Lower leg skin (tissue), 4 donors: ENCODE measurements around the gene VSTM4. TPM values are rescaled to one million over a fixed set of nuclear protein-coding genes. Genes with fewer than 3 reads are reported as not detected.
A peak's percentile ranks its signal among the peaks of the same experiment; 100 is the strongest.

Experiments
- DNase-seq, 2 donors: peaks; one replicate each; pipeline ENCODE4 v3.0.0-alpha.2; 2019; ENCODE audit warnings: low spot score in 2 of 2
- H3K4me3 ChIP-seq: fragments of 200-600 bp; sonication (generic); 2 replicates; pipeline ENCODE4 v1.5.1; 2017; ENCODE audit warnings: mild to moderate bottlenecking, low read depth; ENCODE audit not compliant: poor library complexity, severe bottlenecking
- POLR2A ChIP-seq, 2 donors: fragments of 450-650 bp; IDR thresholded peaks; one replicate each; pipeline ENCODE4 v1.6.1; 2016 to 2017; ENCODE audit warnings: antibody characterized with exemption in 2 of 2, mild to moderate bottlenecking in 1 of 2, moderate library complexity in 1 of 2
- WGBS, 2 donors: methylation state at CpG; one replicate each; pipeline ENCODE4 v1.1.5; 2018; 5-methylcytosine and 5-hydroxymethylcytosine counted together
- intact Hi-C: fragments of 100-400 bp; cut with DNase I; formaldehyde crosslinking; loops from one replicate; pipeline ENCODE4 v1.15.0; 2023; ENCODE audit warnings: low total_unique reads
- total RNA-seq, 4 donors: library from RNA; depleted of rRNA; stranded (reverse); fragments of >200 nt; gene quantifications; one replicate each; pipeline ENCODE4 v1.1.0, GENCODE V29; 2016
- TF ChIP-seq, protein P1 (sequence below), 3 donors: fragments of 450-650 bp; IDR thresholded peaks; one replicate each; pipeline ENCODE4 v1.5.1; 2016; ENCODE audit warnings: antibody characterized with exemption in 3 of 3, mild to moderate bottlenecking in 3 of 3, moderate library complexity in 2 of 3

Gene VSTM4
- total RNA-seq, 4 donors from 2014 or later: 1.1 to 5.0 (median 3.3) TPM

DNA sequence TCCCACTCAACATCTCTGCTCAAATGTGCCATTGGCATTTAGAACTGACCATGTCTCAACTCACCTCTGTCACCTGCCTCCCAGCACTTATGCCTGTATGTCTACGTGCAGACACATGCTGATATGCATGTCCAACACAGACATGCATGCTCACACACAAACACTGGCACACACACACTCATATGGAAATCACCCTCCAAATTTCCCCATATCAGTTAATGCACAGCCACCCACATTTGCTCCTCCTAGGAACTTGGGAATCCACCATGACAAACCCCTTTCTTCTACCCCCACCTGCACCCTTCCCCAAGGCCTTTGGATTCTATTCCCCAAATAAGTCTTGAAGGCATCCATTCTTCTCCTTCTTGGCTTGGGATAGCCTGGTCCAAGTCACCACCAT lies 14.1 kb upstream of the VSTM4 start:
- H3K4me3 ChIP-seq: no peak overlapping the region
- 63 to 74% methylated on average over 1 of the region's 1 CpG for WGBS, 2 donors
- TF ChIP-seq POLR2A (IDR thresholded peaks at IDR 0.05): no peak
- TF ChIP-seq, protein P1, sequence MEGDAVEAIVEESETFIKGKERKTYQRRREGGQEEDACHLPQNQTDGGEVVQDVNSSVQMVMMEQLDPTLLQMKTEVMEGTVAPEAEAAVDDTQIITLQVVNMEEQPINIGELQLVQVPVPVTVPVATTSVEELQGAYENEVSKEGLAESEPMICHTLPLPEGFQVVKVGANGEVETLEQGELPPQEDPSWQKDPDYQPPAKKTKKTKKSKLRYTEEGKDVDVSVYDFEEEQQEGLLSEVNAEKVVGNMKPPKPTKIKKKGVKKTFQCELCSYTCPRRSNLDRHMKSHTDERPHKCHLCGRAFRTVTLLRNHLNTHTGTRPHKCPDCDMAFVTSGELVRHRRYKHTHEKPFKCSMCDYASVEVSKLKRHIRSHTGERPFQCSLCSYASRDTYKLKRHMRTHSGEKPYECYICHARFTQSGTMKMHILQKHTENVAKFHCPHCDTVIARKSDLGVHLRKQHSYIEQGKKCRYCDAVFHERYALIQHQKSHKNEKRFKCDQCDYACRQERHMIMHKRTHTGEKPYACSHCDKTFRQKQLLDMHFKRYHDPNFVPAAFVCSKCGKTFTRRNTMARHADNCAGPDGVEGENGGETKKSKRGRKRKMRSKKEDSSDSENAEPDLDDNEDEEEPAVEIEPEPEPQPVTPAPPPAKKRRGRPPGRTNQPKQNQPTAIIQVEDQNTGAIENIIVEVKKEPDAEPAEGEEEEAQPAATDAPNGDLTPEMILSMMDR (IDR thresholded peaks at IDR 0.05): no peak
- intact Hi-C loops: no loop called here
- peak in 1 of 2 donors; percentile 53 for DNase-seq

DNA sequence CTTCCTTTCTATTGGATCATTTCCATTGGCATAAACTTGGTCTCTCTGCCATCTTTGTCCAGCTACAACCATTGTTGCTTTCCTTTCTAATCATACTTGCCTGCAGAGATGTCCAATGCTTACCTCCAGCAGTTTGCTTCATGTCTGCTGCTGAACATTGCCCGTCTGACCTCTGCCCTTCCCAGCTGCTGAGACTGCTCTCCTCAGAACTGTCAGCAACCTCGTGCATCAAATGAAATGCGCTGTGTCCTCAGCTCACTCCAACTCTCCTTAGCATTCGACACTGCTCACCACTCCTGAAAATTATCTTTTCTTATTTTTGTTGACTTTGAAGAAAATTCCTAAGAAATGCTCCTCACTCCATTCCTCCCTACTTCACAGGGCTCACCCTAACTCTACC lies 13.5 kb upstream of the VSTM4 start:
- DNase-seq: peak in 1 of 2 donors; percentile 26
- TF ChIP-seq POLR2A (IDR thresholded peaks at IDR 0.05): no peak
- TF ChIP-seq, protein P1 (IDR thresholded peaks at IDR 0.05): no peak
- H3K4me3 ChIP-seq: no peak overlapping the region
- WGBS, 2 donors: 87 to 89% methylated on average over 4 of the region's 4 CpGs
- intact Hi-C loops: no loop called here

DNA sequence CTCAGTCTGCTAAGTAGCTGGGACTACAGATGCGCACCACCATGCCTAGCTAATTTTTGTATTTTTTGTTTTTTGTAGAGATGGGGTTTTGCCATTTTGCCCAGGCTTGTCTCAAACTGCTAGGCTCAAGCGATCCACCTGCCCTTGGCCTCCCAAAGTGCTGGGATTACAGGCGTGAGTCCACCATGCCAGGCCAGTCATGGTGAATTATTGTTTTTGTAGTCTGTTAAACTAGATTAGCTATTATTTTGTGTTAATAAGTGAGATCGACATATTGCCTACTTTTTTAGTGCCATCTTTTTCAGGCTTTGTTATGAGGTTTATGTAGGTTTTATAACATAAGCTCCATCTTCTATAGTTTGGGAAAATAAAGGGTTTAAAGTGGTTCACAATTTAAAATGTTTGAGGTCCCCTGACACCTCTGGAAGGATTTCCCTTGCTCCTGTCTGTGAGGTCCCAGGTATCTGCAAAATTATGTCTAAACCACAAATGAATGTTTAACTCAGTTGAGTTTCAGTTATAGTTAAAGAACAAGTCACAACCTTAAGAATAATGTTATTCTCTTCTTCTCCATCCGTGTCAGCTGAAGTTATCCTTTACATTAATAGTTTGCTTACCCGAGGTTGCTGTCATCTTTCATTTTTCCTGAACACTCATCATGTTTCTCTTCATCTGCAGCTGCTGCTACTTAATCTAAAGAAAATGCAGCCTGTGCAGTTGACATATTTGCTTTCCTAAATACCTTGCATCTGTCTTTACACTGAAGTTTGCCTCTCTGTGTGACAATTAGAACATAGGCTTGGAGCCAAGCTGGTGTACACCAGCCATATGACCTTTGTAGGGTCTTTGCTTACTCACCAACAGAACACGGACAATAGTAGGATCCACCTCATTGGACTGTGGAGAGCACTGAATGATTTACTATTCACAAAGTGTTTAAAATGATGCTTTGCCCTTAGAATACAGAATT lies 8.9 kb upstream of the VSTM4 start:
- intact Hi-C loops: no loop called here
- no peak overlapping the region for H3K4me3 ChIP-seq
- TF ChIP-seq, protein P1 (IDR thresholded peaks at IDR 0.05): no peak
- TF ChIP-seq POLR2A (IDR thresholded peaks at IDR 0.05): no peak
- WGBS, 2 donors: 86 to 89% methylated on average over 7 of the region's 7 CpGs
- DNase-seq: no peak

DNA sequence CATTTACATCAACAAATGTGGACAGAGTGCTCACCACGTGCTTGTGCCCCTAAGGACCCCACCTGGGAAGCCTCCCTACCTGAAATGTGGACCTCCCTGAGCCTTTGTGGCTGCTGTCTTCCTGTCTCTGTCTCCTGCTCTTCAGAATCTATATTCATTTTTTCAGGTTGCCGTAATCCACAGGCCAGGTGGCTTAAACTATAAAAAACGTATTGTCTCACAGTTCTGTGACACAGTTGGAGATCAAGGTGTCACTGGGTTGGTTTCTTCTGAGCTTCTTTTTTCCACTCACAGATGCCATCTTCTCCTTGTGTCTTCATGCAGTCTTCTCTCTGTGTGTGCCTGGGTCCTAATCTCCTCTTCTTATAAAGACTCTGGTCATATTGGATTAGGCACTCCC lies 5.6 kb upstream of the VSTM4 start:
- no peak overlapping the region for H3K4me3 ChIP-seq
- WGBS, 2 donors: 85 to 86% methylated on average over 3 of the region's 3 CpGs
- intact Hi-C loops: no loop called here

DNA sequence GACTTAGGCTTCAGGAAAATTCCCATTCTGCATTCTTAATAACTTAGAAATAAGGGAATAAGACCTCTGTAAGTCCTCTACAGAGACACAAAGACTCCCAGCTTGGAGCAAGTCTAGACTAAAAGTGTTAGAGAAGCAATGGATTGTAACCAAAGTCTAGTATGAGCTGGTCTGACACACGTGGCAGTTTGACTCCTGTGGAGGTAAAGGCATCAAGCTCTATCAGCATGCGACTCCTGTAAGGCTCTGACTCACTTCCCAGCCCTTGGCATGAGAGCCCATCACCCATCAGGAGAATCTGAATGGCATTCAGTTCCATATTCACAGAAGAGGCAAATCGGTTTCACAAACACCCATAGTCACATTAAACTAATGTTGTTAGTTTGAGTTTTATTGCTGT lies 4.4 kb upstream of the VSTM4 start:
- peak in 1 of 2 donors; percentile 39 for DNase-seq
- 33 to 48% methylated on average over 3 of the region's 3 CpGs for WGBS, 2 donors
- TF ChIP-seq, protein P1 (IDR thresholded peaks at IDR 0.05): no peak
- no peak for TF ChIP-seq POLR2A (IDR thresholded peaks at IDR 0.05)
- H3K4me3 ChIP-seq: no peak overlapping the region
- intact Hi-C loops: no loop called here

More for the DNA sequence above, 5.6 kb upstream of the VSTM4 start:
- TF ChIP-seq, protein P1 (IDR thresholded peaks at IDR 0.05): no peak
- no peak for DNase-seq
